K562 (cell line): ENCODE measurements around the gene AGAP3. TPM values are rescaled to one million over a fixed set of nuclear protein-coding genes. Genes with fewer than 3 reads are reported as not detected.

Source experiments
- ATAC-seq: fragments of 200-7000 bp; cut with Tn5 transposase; 3 replicates; pipeline ENCODE4 v1.9.1; 2020; ENCODE audit warnings: moderate library complexity
- BruUV-seq: library from RNA; stranded (reverse); fragments of 400-500 nt; replicated peaks from 2 replicates; lab custom pipeline; 2021; lab: Mats Ljungman, UMichigan
- CTCF ChIA-PET: fragments of 300-600 bp; formaldehyde crosslinking; extraction: SDS; loops from one replicate; lab custom pipeline; 2021; ENCODE audit warnings: low intra/inter-chr PET ratio; lab: Yijun Ruan, JAX
- POLR2A ChIA-PET: fragments of 300-600, 350-650 bp; sonication (Branson Sonifier 250); formaldehyde crosslinking; extraction: SDS; loops from one replicate; lab custom pipeline; 2021; ENCODE audit warnings: antibody characterized with exemption, inconsistent platforms; lab: Yijun Ruan, JAX
- DNase-seq, 4 experiments: peaks; one replicate each; pipeline versions ENCODE4 v3.0.0 to v3.0.0-alpha.2; 2011 to 2018; ENCODE audit warnings: low spot score in 3 of 4, mixed read lengths in 3 of 4; ENCODE audit errors: extremely low read depth in 1 of 4
- FAIRE-seq: peaks from 2 replicates; lab custom pipeline; 2011; peaks lifted over from hg19 to GRCh38; lab: Jason Lieb, UNC
- H2AFZ ChIP-seq: 2 replicates; pipeline ENCODE4 v1.6.0; 2011; ENCODE audit warnings: low read depth, low read length, control low read depth, inconsistent platforms
- H3K27ac ChIP-seq: fragments of 200-600 bp; 3 replicates; pipeline ENCODE4 v1.8.0; 2011; ENCODE audit warnings: low read depth, mild to moderate bottlenecking, control low read depth, inconsistent platforms, low read length, moderate library complexity, mixed read lengths; ENCODE audit errors: extremely low read depth
- H3K27me3 ChIP-seq, 2 experiments: fragments of 300-600 bp in 1 of 2; 2 replicates in 1 of 2; 3 replicates in 1 of 2; pipeline versions ENCODE4 v1.6.0 to v1.8.0; 2011; ENCODE audit warnings: inconsistent platforms in 2 of 2, low read length in 2 of 2, mild to moderate bottlenecking in 1 of 2, mixed read lengths in 1 of 2, moderate library complexity in 1 of 2; ENCODE audit not compliant: control insufficient read depth in 2 of 2, insufficient read depth in 2 of 2
- H3K36me3 ChIP-seq: fragments of 300-600 bp; 3 replicates; pipeline ENCODE4 v1.8.0; 2011; ENCODE audit warnings: mild to moderate bottlenecking, low read length, inconsistent platforms; ENCODE audit not compliant: control insufficient read depth, insufficient read depth
- H3K4me1 ChIP-seq, 2 experiments: fragments of 200-600 bp in 1 of 2; replicated peaks in 1 of 2; 2 replicates in 1 of 2; 3 replicates in 1 of 2; pipeline versions ENCODE4 v1.5.1 to v1.8.0; 2011; ENCODE audit warnings: inconsistent platforms in 2 of 2, low read length in 2 of 2, mild to moderate bottlenecking in 1 of 2, mixed read lengths in 1 of 2, moderate library complexity in 1 of 2; ENCODE audit not compliant: control insufficient read depth in 2 of 2, insufficient read depth in 2 of 2
- H3K4me2 ChIP-seq: 2 replicates; pipeline ENCODE4 v1.6.1; 2011; ENCODE audit warnings: low read length, control low read depth, inconsistent platforms, mixed read lengths; ENCODE audit not compliant: insufficient read depth
- H3K4me3 ChIP-seq: fragments of 200-600 bp; sonication (generic), shearing (Covaris generic); 2 replicates; pipeline ENCODE4 v1.5.1; 2016; ENCODE audit warnings: control low read depth, inconsistent platforms
- H3K79me2 ChIP-seq: fragments of 200-600 bp; 3 replicates; pipeline ENCODE4 v1.8.0; 2011; ENCODE audit warnings: low read length, inconsistent platforms; ENCODE audit not compliant: control insufficient read depth, insufficient read depth
- H3K9ac ChIP-seq, 2 experiments: 2 replicates each; pipeline versions ENCODE4 v1.6.0 to v1.6.1; 2011; ENCODE audit warnings: low read depth in 2 of 2, low read length in 2 of 2, control low read depth in 1 of 2, inconsistent platforms in 1 of 2, mild to moderate bottlenecking in 1 of 2, mixed read lengths in 1 of 2; ENCODE audit not compliant: insufficient read depth in 1 of 2
- H3K9me1 ChIP-seq: one replicate; pipeline ENCODE4 v1.6.0; 2011; ENCODE audit warnings: inconsistent platforms, mild to moderate bottlenecking, low read length, moderate library complexity; ENCODE audit not compliant: control insufficient read depth, insufficient read depth
- H3K9me3 ChIP-seq: replicated peaks from 2 replicates; pipeline ENCODE4 v1.5.1; 2011; ENCODE audit warnings: low read depth, low read length, inconsistent platforms; ENCODE audit not compliant: control insufficient read depth, insufficient read depth
- H4K20me1 ChIP-seq: replicated peaks from 2 replicates; pipeline ENCODE4 v1.6.1; 2011; ENCODE audit warnings: low read length, inconsistent platforms, mixed read lengths; ENCODE audit not compliant: control insufficient read depth, insufficient read depth
- FIP1L1 ChIP-seq: fragments of 200-400 bp; formaldehyde crosslinking; IDR thresholded peaks from 2 replicates; pipeline ENCODE4 v1.6.1; 2018; ENCODE audit warnings: mild to moderate bottlenecking, low read depth, low read length; ENCODE audit not compliant: poor library complexity, severe bottlenecking
- NR2C2 ChIP-seq, 2 experiments: fragments of 200-800 bp in 1 of 2; sonication (Bioruptor generic) in 1 of 2; sonication (generic) in 1 of 2; formaldehyde crosslinking in 1 of 2; IDR thresholded peaks; 2 replicates each; pipeline versions ENCODE4 v1.6.1 to v1.8.0; 2016 to 2022; ENCODE audit warnings: mild to moderate bottlenecking in 1 of 2, missing compliant biosample characterization in 1 of 2, missing genetic modification characterization in 1 of 2, missing genetic modification reagents in 1 of 2
- TOE1 ChIP-seq, 2 experiments: fragments of 450-650 bp in 1 of 2; sonication (generic) in 1 of 2; formaldehyde crosslinking in 1 of 2; IDR thresholded peaks; 2 replicates each; pipeline versions ENCODE4 v1.7.1 to v1.8.0; 2016 to 2022; ENCODE audit warnings: borderline replicate concordance in 2 of 2, mild to moderate bottlenecking in 2 of 2, antibody characterized with exemption in 1 of 2, inconsistent platforms in 1 of 2, low read depth in 1 of 2, missing genetic modification reagents in 1 of 2, moderate library complexity in 1 of 2
- ZNF398 ChIP-seq: fragments of 250-450 bp; sonication (Bioruptor Pico); IDR thresholded peaks from 2 replicates; pipeline ENCODE4 v1.8.0; 2021; ENCODE audit warnings: moderate library complexity, mild to moderate bottlenecking, inconsistent platforms
- WGBS: fragments of 100-300 bp; shearing (Covaris generic); methylation state at CpG from one replicate; pipeline ENCODE4 v1.1.6; 2016; ENCODE audit warnings: low coverage, mixed read lengths; ENCODE audit not compliant: insufficient coverage; ENCODE audit errors: missing lambda C conversion rate; 5-methylcytosine and 5-hydroxymethylcytosine counted together
- in situ Hi-C: fragments of 300-500 bp; cut with MboI; formaldehyde crosslinking; loops from 4 replicates; pipeline ENCODE4 v1.15.0; 2018; ENCODE audit warnings: inconsistent platforms, mixed read lengths
- intact Hi-C: fragments of 100-400 bp; cut with micrococcal nuclease; formaldehyde crosslinking; loops from 2 replicates; pipeline ENCODE4 v1.14.2; 2022
- polyA plus RNA-seq, 8 experiments: library from polyadenylated mRNA; depleted of rRNA in 4 of 8; stranded (reverse) in 5 of 8; unstranded in 3 of 8; fragments of >200 nt; fragmentation: Nextera tagmentation in 2 of 8; fragmentation: Illumina TruSeq in 1 of 8; extraction: Ambion mirVana in 2 of 8; extraction: Trizol in 1 of 8; gene quantifications; 2 replicates each; pipeline versions ENCODE4 v1.2.1 to v1.2.3, GENCODE V29; 2011 to 2014; ENCODE audit warnings: inconsistent platforms in 1 of 8, missing spikeins in 1 of 8
- total RNA-seq, 7 experiments: library from RNA; depleted of rRNA in 6 of 7; stranded (reverse); fragments of >200 nt in 6 of 7; fragmentation: Illumina TruSeq in 2 of 7; extraction: Trizol in 2 of 7; gene quantifications; 2 replicates each; pipeline versions ENCODE4 v1.2.1 to v1.2.3, GENCODE V29; 2011 to 2021; ENCODE audit warnings: low replicate concordance in 1 of 7
- TF ChIP-seq, protein P1 (sequence below), 2 experiments: fragments of 450-650 bp; IDR thresholded peaks; 2 replicates each; pipeline ENCODE4 v1.6.1; 2016
- TF ChIP-seq, protein P2 (sequence below), 3 experiments: fragments of 200-800 bp in 1 of 3; fragments of 250-450 bp in 1 of 3; fragments of 450-650 bp in 1 of 3; sonication (Bioruptor Pico) in 1 of 3; sonication (Bioruptor generic) in 1 of 3; formaldehyde crosslinking in 1 of 3; IDR thresholded peaks; 2 replicates each; pipeline versions ENCODE4 v1.6.1 to v1.8.0; 2016 to 2022; ENCODE audit warnings: mild to moderate bottlenecking in 2 of 3, missing genetic modification characterization in 2 of 3, missing compliant biosample characterization in 1 of 3, moderate library complexity in 1 of 3

AGAP3 gene
- total and polyA plus RNA-seq, 9 of the 15 experiments (the other 6 are each of a cell fraction or from before 2014, with no cell fraction given) = 3.4 to 208 (median 62.2) TPM

- TF ChIP-seq NR2C2 (CRISPR knock-in tag; IDR thresholded peaks at IDR 0.05) = peak; percentile 47
- 0 out of 2 replicates have a peak, but pooled peaks have one; percentile 1 for TF ChIP-seq NR2C2 (tag; IDR thresholded peaks at IDR 0.05)
These were observed 29.4 kb upstream of the AGAP3 start (continued) for GRCh38 chr7:151056666-151057505.

- Histone ChIP-seq H3K9ac (peak within 1 kb of the TSS; percentile 85 to 91), H3K4me1 (peaks cover 54 to 71% of the 10 kb centered on the region in 2 experiments), H3K4me2 (peak within 1 kb of the TSS; percentile 94), H4K20me1 (peaks cover 10% of the 10 kb centered on the region), H3K79me2 (peaks cover 38% of the 10 kb centered on the region), H3K27me3 (no peaks in the 10 kb centered on the region), H2AFZ (peak within 1 kb of the TSS; percentile 91), H3K9me3 (no peaks in the 10 kb centered on the region), H3K36me3 (peaks cover 7% of the 10 kb centered on the region; the same call in 2 of the 3 replicates), H3K27ac (peak within 1 kb of the TSS; percentile 90), H3K4me3 (peak within 1 kb of the TSS; percentile 84), H3K9me1 (no peaks in the 10 kb centered on the region)
- intact Hi-C loops = no loop called here
- in situ Hi-C loops = no loop called here
- BruUV-seq = no TSS peak
- DNase-seq = no peak
- ChIA-PET POLR2A (interaction anchor here (1.1 kb wide), 1 partner anchor 29 kb away, joined by 5 read pairs; the partner anchor contains the start of gene ABCB8), CTCF (interaction anchor here (2.9 kb wide), 1 partner anchor 29 kb away, joined by 14 read pairs; the partner anchor contains the start of gene ABCB8)
- WGBS = 3% methylated on average over 30 of the region's 30 CpGs
- peak; percentile 4 for ATAC-seq
- no peak for FAIRE-seq
- TF ChIP-seq, protein P1, sequence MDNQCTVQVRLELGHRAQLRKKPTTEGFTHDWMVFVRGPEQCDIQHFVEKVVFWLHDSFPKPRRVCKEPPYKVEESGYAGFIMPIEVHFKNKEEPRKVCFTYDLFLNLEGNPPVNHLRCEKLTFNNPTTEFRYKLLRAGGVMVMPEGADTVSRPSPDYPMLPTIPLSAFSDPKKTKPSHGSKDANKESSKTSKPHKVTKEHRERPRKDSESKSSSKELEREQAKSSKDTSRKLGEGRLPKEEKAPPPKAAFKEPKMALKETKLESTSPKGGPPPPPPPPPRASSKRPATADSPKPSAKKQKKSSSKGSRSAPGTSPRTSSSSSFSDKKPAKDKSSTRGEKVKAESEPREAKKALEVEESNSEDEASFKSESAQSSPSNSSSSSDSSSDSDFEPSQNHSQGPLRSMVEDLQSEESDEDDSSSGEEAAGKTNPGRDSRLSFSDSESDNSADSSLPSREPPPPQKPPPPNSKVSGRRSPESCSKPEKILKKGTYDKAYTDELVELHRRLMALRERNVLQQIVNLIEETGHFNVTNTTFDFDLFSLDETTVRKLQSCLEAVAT (IDR thresholded peaks at IDR 0.05) = 0 out of 4 replicates have a peak, but pooled peaks of 1 of the 2 experiments have one; percentile 16
- no peak for TF ChIP-seq TOE1 (IDR thresholded peaks at IDR 0.05; ENCODE audit: borderline replicate concordance)
- TF ChIP-seq TOE1 (CRISPR knock-in tag; IDR thresholded peaks at IDR 0.05; ENCODE audit: borderline replicate concordance, low read depth) = no peak
- TF ChIP-seq ZNF398 (CRISPR knock-in tag) = no peak
- TF ChIP-seq, protein P2, sequence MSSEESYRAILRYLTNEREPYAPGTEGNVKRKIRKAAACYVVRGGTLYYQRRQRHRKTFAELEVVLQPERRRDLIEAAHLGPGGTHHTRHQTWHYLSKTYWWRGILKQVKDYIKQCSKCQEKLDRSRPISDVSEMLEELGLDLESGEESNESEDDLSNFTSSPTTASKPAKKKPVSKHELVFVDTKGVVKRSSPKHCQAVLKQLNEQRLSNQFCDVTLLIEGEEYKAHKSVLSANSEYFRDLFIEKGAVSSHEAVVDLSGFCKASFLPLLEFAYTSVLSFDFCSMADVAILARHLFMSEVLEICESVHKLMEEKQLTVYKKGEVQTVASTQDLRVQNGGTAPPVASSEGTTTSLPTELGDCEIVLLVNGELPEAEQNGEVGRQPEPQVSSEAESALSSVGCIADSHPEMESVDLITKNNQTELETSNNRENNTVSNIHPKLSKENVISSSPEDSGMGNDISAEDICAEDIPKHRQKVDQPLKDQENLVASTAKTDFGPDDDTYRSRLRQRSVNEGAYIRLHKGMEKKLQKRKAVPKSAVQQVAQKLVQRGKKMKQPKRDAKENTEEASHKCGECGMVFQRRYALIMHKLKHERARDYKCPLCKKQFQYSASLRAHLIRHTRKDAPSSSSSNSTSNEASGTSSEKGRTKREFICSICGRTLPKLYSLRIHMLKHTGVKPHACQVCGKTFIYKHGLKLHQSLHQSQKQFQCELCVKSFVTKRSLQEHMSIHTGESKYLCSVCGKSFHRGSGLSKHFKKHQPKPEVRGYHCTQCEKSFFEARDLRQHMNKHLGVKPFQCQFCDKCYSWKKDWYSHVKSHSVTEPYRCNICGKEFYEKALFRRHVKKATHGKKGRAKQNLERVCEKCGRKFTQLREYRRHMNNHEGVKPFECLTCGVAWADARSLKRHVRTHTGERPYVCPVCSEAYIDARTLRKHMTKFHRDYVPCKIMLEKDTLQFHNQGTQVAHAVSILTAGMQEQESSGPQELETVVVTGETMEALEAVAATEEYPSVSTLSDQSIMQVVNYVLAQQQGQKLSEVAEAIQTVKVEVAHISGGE (CRISPR knock-in tag; IDR thresholded peaks at IDR 0.05) = 0 out of 6 replicates have a peak, but pooled peaks of 1 of the 3 experiments have one; percentile 13
- peak; percentile 11 for TF ChIP-seq FIP1L1
These were observed 28.7 kb upstream of the AGAP3 start, which contains the start of gene CDK5 for GRCh38 chr7:151057506-151057988. CDK5 (minus strand) TSS chr7:151057897; CDS start chr7:151057848, 49 bp downstream.
